DOHH2 (cell line): ENCODE results near the gene ASAH2.
"Not testable (repeated sequence)": the region's sequence is repeated elsewhere in the genome, so short reads cannot be mapped to it uniquely, and the experiment has no call there.

Source experiments
- H3F3A ChIP-seq: fragments of 200-600 bp; sonication (generic), shearing (Covaris generic); 2 replicates; pipeline ENCODE4 v1.6.0; 2016; ENCODE audit warnings: antibody characterized with exemption, mild to moderate bottlenecking; ENCODE audit not compliant: control insufficient read depth, insufficient read depth
- H3K27ac ChIP-seq: fragments of 200-600 bp; sonication (generic); 2 replicates; pipeline ENCODE4 v1.5.1; 2014; ENCODE audit warnings: low read depth, mild to moderate bottlenecking, low read length, moderate library complexity
- H3K27me3 ChIP-seq: fragments of 200-600 bp; sonication (generic); 2 replicates; pipeline ENCODE4 v1.6.1; 2014; ENCODE audit warnings: mild to moderate bottlenecking, low read length, mixed read lengths; ENCODE audit not compliant: control insufficient read depth
- H3K36me3 ChIP-seq: fragments of 200-600 bp; sonication (generic); 2 replicates; pipeline ENCODE4 v1.6.1; 2014; ENCODE audit warnings: mild to moderate bottlenecking, low read length, moderate library complexity, mixed read lengths; ENCODE audit not compliant: control insufficient read depth
- H3K4me1 ChIP-seq: fragments of 200-600 bp; sonication (generic); 2 replicates; pipeline ENCODE4 v1.6.1; 2014; ENCODE audit warnings: mild to moderate bottlenecking, low read length, mixed read lengths; ENCODE audit not compliant: control insufficient read depth
- H3K4me2 ChIP-seq: fragments of 200-600 bp; sonication (generic); 2 replicates; pipeline ENCODE4 v1.6.0; 2014; ENCODE audit warnings: mild to moderate bottlenecking, low read length, moderate library complexity
- H3K4me3 ChIP-seq: fragments of 200-600 bp; sonication (generic); 2 replicates; pipeline ENCODE4 v1.5.1; 2014; ENCODE audit warnings: mild to moderate bottlenecking, low read length, mixed read lengths
- H3K79me2 ChIP-seq: fragments of 200-600 bp; sonication (generic); 2 replicates; pipeline ENCODE4 v1.6.1; 2014; ENCODE audit warnings: mild to moderate bottlenecking, low read length, mixed read lengths; ENCODE audit not compliant: control insufficient read depth
- H3K9me2 ChIP-seq: fragments of 200-600 bp; sonication (generic); replicated peaks from 2 replicates; pipeline ENCODE4 v1.6.1; 2014; ENCODE audit warnings: mild to moderate bottlenecking, low read length, mixed read lengths; ENCODE audit not compliant: control insufficient read depth
- H3K9me3 ChIP-seq: fragments of 200-600 bp; sonication (generic); 2 replicates; pipeline ENCODE4 v1.6.1; 2014; ENCODE audit warnings: antibody characterized with exemption, low read length, mixed read lengths; ENCODE audit not compliant: control insufficient read depth, insufficient read depth
- H4K20me1 ChIP-seq: fragments of 200-600 bp; sonication (generic); 2 replicates; pipeline ENCODE4 v1.6.0; 2014; ENCODE audit warnings: low read depth, mild to moderate bottlenecking, antibody characterized with exemption, low read length, moderate library complexity; ENCODE audit not compliant: control insufficient read depth, insufficient read depth
- EZH2phosphoT487 ChIP-seq: fragments of 200-600 bp; sonication (generic); IDR thresholded peaks from 2 replicates; pipeline ENCODE4 v1.6.1; 2017; ENCODE audit warnings: borderline replicate concordance, mild to moderate bottlenecking, antibody characterized with exemption, low read length, moderate library complexity, mixed read lengths
- TF ChIP-seq, protein P1 (sequence below): fragments of 200-600 bp; sonication (generic); IDR thresholded peaks from one replicate; pipeline ENCODE4 v1.5.1; 2014; ENCODE audit warnings: antibody characterized with exemption, mild to moderate bottlenecking, low read depth, low read length; ENCODE audit not compliant: poor library complexity, severe bottlenecking

Gene ASAH2

DNA sequence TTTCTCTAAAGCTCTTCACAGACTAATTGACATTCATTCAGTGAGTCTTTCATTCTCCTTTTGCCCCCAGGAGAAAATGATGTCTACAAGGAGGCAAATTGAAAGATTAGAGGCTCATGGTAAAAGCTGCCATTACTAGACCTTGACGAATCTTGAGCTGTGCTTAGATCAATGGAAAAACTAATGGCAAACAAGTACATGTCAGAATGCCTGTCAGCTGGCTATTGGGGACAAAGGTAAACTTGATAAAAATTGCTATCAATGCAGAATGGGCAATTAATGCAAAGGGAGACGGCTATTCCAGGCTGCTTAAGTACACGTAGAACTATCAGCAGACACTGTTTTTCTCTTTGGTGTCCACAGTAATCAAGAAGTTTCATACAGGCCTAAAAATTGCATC lies 3.3 kb downstream of the ASAH2 start:
- peaks cover 17% of the 10 kb centered on the region for H3K27me3 ChIP-seq
- H3K36me3 ChIP-seq, result no peaks in the 10 kb centered on the region
- no peaks in the 10 kb centered on the region for H3F3A ChIP-seq
- no peaks in the 10 kb centered on the region for H3K4me1 ChIP-seq
- TF ChIP-seq EZH2phosphoT487, result no peak
- TF ChIP-seq, protein P1, sequence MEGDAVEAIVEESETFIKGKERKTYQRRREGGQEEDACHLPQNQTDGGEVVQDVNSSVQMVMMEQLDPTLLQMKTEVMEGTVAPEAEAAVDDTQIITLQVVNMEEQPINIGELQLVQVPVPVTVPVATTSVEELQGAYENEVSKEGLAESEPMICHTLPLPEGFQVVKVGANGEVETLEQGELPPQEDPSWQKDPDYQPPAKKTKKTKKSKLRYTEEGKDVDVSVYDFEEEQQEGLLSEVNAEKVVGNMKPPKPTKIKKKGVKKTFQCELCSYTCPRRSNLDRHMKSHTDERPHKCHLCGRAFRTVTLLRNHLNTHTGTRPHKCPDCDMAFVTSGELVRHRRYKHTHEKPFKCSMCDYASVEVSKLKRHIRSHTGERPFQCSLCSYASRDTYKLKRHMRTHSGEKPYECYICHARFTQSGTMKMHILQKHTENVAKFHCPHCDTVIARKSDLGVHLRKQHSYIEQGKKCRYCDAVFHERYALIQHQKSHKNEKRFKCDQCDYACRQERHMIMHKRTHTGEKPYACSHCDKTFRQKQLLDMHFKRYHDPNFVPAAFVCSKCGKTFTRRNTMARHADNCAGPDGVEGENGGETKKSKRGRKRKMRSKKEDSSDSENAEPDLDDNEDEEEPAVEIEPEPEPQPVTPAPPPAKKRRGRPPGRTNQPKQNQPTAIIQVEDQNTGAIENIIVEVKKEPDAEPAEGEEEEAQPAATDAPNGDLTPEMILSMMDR, result no peak
- H3K9me3 ChIP-seq, result no peaks in the 10 kb centered on the region
- no peak overlapping the region for H3K4me2 ChIP-seq
- no peaks in the 10 kb centered on the region for H3K9me2 ChIP-seq
- no peak overlapping the region for H3K4me3 ChIP-seq
- no peaks in the 10 kb centered on the region for H4K20me1 ChIP-seq
- H3K79me2 ChIP-seq, result no peaks in the 10 kb centered on the region
- H3K27ac ChIP-seq, result no peak overlapping the region

DNA sequence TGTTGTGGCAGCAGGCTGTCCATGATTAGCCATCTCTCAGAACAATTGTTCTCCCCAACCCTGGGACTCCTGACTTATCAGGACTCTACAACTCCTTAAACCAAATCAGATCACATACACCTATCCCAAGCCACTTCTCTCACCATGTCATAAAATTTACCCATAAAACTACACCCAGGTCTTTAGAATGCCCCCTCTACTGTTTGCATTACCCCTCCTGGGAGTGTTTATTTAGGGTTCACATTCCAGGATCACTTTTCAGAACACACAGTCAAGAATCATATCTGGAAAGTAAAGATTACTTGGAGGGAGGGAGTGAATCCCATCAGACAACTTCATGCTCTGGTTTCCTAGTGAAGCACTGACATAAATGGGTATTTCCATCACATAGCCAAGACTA lies 7.1 kb downstream of the ASAH2 start:
- H3K27me3 ChIP-seq, result peaks cover 14% of the 10 kb centered on the region; the same call in 1 of the 2 replicates
- H3K27ac ChIP-seq, result no peak overlapping the region
- no peaks in the 10 kb centered on the region for H4K20me1 ChIP-seq
- no peaks in the 10 kb centered on the region for H3F3A ChIP-seq
- no peaks in the 10 kb centered on the region for H3K79me2 ChIP-seq
- no peak overlapping the region for H3K4me2 ChIP-seq
- H3K9me2 ChIP-seq, result no peaks in the 10 kb centered on the region
- no peak for TF ChIP-seq EZH2phosphoT487
- TF ChIP-seq, protein P1, result no peak
- no peaks in the 10 kb centered on the region for H3K36me3 ChIP-seq
- no peaks in the 10 kb centered on the region for H3K4me1 ChIP-seq
- H3K4me3 ChIP-seq, result no peak overlapping the region
- no peaks in the 10 kb centered on the region for H3K9me3 ChIP-seq

DNA sequence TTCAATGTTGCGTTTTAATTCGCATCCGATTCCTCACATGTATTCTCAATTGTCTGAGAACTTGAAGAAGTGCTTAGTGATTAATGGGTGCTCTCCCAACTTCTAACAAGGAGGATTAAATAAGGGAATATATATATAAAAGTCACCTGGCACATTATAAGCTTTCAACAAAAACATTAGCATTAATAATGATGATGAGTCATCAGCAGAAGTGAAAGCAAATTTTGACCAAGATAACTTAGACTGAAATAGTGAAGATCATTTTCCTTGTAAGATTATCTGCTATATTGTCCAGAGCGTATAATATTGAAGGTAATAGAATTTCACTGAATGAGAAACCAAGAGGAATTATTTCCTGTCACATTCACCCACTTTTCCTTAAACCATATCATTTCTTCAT lies 8.5 kb downstream of the ASAH2 start:
- Histone ChIP-seq H3K4me2 (no peak overlapping the region), H3K4me1 (no peaks in the 10 kb centered on the region), H3F3A (no peaks in the 10 kb centered on the region), H3K27me3 (peaks cover 15% of the 10 kb centered on the region), H3K9me3 (no peaks in the 10 kb centered on the region), H3K79me2 (no peaks in the 10 kb centered on the region), H3K4me3 (no peak overlapping the region), H3K27ac (no peak overlapping the region), H3K9me2 (no peaks in the 10 kb centered on the region), H3K36me3 (no peaks in the 10 kb centered on the region), H4K20me1 (no peaks in the 10 kb centered on the region)
- TF ChIP-seq, protein P1, result no peak
- no peak for TF ChIP-seq EZH2phosphoT487

DNA sequence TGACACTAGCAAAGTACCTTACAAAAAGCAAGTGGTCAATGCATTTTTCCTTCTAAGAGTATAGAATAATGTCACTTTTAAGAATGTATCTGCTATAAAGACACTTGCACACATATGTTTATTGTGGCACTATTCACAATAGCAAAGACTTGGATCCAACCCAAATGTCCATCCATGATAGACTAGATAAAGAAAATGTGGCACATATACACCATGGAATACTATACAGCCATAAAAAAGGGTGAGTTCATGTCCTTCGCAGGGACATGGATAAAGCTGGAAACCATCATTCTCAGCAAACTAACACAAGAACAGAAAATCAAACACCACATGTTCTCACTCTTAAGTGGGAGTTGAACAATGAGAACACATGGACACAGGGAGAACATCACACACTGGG lies 9.8 kb downstream of the ASAH2 start:
- H3K9me3 ChIP-seq, H3K4me2 ChIP-seq, H3F3A ChIP-seq, H4K20me1 ChIP-seq, H3K4me1 ChIP-seq, H3K9me2 ChIP-seq, H3K36me3 ChIP-seq, H3K4me3 ChIP-seq, H3K79me2 ChIP-seq, H3K27ac ChIP-seq: not testable (repeated sequence)
- peaks cover 22% of the 10 kb centered on the region for H3K27me3 ChIP-seq
